Measurements from ENCODE around the gene KCNF1.

GRCh38 chr2:10897956-10898355 is 13.8 kb upstream of the KCNF1 start:
- TF ChIP-seq, protein P1, sequence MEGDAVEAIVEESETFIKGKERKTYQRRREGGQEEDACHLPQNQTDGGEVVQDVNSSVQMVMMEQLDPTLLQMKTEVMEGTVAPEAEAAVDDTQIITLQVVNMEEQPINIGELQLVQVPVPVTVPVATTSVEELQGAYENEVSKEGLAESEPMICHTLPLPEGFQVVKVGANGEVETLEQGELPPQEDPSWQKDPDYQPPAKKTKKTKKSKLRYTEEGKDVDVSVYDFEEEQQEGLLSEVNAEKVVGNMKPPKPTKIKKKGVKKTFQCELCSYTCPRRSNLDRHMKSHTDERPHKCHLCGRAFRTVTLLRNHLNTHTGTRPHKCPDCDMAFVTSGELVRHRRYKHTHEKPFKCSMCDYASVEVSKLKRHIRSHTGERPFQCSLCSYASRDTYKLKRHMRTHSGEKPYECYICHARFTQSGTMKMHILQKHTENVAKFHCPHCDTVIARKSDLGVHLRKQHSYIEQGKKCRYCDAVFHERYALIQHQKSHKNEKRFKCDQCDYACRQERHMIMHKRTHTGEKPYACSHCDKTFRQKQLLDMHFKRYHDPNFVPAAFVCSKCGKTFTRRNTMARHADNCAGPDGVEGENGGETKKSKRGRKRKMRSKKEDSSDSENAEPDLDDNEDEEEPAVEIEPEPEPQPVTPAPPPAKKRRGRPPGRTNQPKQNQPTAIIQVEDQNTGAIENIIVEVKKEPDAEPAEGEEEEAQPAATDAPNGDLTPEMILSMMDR (IDR thresholded peaks at IDR 0.05), result no peak
- TF ChIP-seq EZH2 (IDR thresholded peaks at IDR 0.05) (no peak), EZH2phosphoT487 (IDR thresholded peaks at IDR 0.05) (no peak)
